ENCODE data around the gene SPG11.
"Not testable (repeated sequence)": the region's sequence is repeated elsewhere in the genome, so short reads cannot be mapped to it uniquely, and the experiment has no call there.

The SPG11 gene

DNA sequence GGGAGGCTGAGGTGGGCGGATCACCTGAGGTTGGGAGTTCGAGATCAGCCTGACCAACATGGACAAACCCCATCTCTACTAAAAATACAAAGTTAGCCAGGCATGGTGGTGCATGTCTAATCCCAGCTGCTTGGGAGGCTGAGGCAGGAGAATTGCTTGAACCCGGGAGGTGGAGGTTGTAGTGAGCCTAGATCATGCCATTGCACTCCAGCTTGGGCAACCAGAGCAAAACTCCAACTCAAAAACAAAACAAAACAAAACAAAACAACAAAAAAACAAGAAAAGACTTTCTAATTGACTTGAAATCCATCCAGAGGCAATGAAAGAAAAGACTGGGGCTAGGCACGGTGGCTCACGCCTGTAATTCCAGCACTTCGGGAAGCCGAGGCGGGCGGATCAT, 114.3 kb downstream of the SPG11 start:
- not testable (repeated sequence) for DNase-seq

DNA sequence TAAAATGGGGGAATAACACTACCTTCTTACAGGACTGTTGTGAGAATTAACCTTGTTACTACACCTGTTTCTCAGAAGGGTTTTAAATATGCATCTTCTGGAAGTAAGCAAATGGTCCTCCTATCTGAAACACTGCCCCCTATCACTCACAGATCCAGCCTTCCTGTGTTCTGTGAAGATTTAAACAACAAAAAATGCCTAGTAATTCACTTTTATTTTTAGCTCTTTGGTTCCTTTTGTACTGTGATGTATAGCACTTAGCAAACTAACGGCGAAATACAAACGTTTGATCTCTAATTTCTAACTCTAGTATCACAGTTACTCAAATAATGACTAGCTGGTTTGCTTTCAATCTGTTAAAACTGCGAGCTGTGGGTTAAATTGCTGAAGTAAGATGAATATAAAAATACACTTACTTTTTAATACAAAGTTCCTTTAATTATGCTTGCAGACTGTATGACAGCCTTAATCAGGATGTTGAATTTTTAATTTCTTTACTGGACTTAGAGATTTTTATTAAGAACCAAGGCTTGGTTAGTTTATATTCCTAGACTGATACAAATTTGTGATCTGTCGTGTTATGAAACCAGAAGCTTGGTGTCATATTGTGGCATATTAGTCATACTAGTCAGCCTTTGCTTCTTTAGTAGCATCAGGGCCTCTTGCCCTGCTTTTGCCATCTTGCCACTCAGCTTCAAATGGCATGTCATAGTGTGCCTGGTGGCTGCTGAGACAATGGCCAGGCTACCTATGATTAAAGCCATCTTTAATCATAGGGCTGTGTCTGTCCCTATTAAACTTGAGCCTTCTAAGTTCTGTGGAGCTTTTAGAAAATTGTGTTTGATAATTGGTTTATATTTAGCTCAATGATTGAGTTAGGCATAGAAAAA, 117.3 kb downstream of the SPG11 start:
- DNase-seq: peak; percentile 69

DNA sequence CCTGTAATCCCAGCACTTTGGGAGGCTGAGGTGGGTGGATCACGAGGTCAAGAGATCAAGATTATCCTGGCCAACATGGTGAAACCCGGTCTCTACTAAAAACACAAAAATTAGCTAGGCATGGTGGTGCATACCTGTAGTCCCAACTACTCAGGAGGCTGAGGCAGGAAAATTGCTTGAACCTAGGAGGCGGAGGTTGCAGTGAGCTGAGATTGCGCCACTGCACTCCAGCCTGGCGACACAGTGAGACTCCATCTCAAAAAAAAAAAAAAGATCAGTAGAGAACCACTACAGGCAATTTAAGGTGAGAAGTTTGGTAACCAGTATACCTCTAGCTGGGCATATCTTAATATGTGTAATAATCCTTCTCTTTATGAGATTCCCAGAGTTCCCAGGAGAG, 118.7 kb downstream of the SPG11 start:
- DNase-seq: not testable (repeated sequence)

GRCh38 chr15:44542596-44542995, 120.9 kb downstream of the SPG11 start:
- DNase-seq: no peak

DNA sequence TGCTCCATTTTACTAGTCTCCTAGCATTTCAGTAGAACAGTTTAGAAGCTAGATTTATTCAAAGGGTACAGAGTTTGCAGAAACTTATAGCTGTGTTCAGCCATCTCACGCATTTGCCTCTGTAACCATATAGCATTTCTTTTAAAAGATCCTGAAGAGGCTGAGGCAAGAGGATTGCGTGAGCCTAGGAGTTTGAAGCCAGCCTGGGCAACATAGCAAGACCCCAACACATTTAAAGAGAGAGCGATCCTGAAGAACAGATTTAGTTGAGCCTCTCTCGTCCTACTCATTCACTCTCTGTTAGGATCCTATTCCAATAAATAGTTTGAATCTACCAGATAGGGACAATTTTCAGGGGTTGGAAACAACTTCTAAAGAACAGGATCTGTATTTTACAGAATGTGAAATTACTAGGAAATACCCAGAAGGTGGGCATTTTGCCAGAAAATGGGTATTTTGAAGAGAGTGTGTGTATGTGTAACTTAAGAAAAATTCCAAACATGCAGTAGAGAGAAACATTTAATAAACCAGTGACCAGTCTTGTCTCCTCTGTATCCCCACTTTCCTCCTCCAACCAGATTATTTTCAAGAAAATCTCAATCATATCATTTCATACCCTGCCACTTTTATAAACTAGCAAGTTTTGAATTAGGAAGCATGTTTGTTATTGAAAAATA, 122.0 kb downstream of the SPG11 start:
- no peak for DNase-seq

DNA sequence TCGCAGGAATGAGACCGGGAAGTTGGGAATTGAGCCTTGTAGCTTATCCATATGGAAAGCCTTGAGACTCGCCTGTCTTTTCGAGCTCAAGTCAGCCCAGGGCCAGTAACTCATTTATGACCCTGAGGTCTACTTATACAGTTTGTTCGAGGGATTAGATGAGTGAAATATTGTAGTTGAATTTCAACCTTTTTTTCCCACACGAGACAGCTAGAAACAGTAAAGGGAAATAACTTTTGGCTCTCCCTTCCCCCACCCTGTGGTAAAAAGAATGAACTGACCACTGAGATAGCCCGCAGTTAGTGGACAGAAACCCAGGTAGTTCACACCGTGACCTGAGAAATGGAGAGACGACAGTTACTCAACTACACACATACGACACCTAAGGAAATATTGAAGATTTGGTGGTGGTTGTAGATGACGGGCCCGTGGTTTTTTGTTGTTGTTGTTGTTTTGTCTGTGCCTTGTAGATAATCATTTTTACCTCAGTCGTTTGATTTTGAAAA, 125.7 kb downstream of the SPG11 start:
- no peak for DNase-seq

- DNase-seq: peak; percentile 95
These were observed 126.3 kb downstream of the SPG11 start, which contains the start of gene EIF3J for GRCh38 chr15:44536962-44537734. Gene EIF3J, plus strand, starts transcription at chr15:44537147. Its CDS starts 48 bp downstream, at chr15:44537195.

GRCh38 chr15:44536302-44536961, 127.0 kb downstream of the SPG11 start:
- no peak for DNase-seq

DNA sequence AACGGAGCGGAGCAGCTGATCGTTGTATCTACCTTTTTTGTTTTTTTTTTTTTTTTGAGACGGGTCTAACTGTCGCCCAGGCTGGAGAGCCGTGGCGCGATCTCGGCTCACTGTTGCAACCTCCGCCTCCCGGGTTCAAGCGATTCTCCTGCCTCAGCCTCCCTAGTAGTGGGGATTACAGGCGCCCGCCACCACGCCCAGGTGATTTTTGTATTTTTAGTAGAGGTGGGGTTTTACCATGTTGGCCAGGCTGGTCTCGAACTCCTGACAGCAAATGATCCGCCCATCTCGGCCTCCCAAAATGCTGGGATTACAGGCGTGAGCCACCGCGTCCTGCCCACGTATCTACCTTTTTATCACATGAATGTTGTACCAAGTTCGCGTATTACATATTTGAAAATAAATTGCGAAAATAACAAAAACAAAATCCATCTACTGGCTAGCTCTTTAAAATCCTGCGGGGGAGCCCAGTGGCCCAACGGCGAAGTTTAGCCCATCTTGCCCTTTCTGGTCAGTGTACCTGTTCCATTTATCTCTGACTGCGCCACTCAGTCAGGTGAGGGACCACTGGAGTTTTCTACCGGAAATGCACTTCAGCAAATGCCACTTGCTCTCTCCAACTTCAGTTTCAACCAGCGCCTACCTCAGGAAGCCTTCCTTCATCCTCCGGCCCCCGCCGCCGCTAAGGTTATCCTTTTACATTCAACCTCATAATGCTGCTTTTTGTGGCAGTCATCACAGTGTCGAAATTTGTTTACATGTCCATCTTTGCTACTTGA, 127.8 kb downstream of the SPG11 start:
- no peak for DNase-seq

DNA sequence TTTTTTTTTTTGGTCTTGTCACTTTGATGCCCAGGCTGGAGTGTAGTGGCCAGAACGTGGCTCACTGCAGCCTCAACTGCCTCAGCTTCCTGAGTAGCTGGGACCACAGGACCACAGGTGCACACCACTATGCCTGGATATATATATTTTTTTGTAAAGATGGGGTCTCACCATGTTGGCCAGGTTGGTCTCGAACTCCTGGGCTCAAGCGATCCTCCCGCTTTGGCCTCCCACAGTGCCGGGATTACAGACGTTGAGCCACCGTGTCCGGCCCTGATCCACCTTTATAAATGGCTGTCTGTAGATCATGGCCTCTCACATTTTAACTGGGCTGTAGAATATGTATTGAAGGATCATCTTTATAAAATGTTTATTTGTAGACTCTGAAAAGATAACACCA, 128.4 kb downstream of the SPG11 start:
- DNase-seq: no peak

DNA sequence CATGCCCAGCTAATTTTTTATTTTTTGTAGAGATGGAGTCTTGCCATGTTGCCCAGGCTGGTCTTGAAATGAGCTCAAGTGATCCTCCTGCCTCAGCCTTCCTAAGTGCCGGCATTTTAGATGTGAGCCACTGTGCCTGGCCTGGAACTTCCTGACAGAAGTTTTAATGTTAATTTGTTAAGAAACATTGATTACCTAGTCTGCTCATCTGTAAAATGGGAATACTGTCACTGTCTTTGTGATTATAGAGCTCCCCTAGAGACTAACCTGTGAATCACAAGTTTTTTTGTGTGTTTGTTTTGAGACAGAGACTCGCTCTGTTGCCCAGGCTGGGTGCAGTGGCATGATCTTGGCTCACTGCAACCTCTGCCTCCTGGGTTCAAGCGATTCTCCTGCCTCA, 130.8 kb downstream of the SPG11 start:
- no peak for DNase-seq

- DNase-seq: not testable (repeated sequence)
These were observed 131.2 kb downstream of the SPG11 start for GRCh38 chr15:44532275-44532674.

- no peak for DNase-seq
These were observed 132.8 kb downstream of the SPG11 start for GRCh38 chr15:44530653-44531052.

DNA sequence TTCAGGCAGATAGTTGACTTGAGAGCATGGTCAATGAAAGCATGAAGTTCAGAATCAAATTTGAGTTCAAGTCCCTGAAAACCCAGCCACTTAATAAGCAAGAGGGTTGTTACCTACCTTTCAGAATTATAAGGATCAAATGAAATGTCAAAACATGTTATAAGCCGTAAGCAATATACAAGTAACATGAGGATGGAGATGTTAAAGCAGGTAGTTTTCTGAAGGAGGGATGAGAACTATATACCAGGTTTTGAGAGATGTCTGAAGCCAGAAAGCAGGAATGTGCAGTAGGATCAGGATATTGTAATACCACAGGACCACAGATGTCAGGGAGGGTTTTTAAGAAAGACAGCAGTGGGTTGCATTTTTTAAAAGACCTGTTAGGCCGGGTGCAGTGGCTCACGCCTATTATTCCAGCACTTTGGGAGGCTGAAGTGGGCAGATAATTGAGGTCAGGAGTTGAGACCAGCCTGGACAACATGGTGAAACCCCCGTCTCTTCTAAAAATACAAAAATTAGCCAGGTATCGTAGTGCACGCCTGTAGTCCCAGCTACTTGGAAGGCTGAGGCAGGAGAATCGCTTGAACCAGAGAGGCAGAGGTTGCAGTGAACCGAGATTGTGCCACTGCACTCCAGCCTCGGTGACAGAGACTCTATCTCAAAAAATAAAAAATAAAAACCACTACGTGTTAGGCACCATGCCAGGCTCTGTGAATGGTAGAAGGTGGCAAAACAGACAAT, 133.4 kb downstream of the SPG11 start:
- no peak for DNase-seq

- DNase-seq: no peak
These were observed 136.2 kb downstream of the SPG11 start for GRCh38 chr15:44527241-44527640.

DNA sequence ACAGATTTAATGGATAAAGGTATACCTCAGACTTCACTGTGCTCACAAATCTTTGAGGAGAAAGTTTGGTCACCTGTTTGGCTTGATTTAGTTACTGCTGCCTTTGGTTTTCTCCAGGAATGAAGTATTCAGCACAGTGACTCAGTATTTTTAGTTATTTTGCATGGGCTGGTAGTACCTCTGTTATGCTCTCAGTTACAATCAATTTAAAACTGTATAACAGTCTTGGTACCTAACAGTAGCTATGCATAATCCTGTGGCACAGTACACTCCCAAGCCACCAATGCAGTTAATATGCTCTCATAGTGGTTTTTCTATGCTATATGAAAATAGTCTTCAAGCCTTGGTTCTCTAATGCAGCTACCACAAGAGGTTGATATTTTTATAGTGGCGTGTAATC, 138.4 kb downstream of the SPG11 start:
- DNase-seq: no peak

GRCh38 chr15:44519537-44519936, 143.9 kb downstream of the SPG11 start:
- DNase-seq: no peak

GRCh38 chr15:44516436-44516835, 147.0 kb downstream of the SPG11 start:
- DNase-seq: no peak

Measured in stimulated activated CD4-positive, alpha-beta T cell treated with anti-CD3 and anti-CD28 coated beads, Interleukin-1b, Interleukin-23, amount 100 ng/mL, for 48 hours (primary cell).